Fibroblast of lung (primary cell): ENCODE results near the gene TICRR. TPM values are rescaled to one million over a fixed set of nuclear protein-coding genes. Genes with fewer than 3 reads are reported as not detected.

Source experiments
- DNase-seq, 2 donors: peaks; one replicate each; pipeline versions ENCODE4 v3.0.0 to v3.0.0-alpha.2; 2010; ENCODE audit warnings: low read depth in 2 of 2
- H2AFZ ChIP-seq: 2 replicates; pipeline ENCODE4 v1.5.1; 2012; ENCODE audit warnings: low read length, control low read depth, inconsistent platforms
- H3K27ac ChIP-seq: 2 replicates; pipeline ENCODE4 v1.5.1; 2011; ENCODE audit warnings: low read length, control low read depth; ENCODE audit not compliant: insufficient read depth
- H3K27me3 ChIP-seq: 2 replicates; pipeline ENCODE4 v1.5.1; 2011; ENCODE audit warnings: mild to moderate bottlenecking, low read length; ENCODE audit not compliant: control insufficient read depth, insufficient read depth
- H3K36me3 ChIP-seq: 2 replicates; pipeline ENCODE4 v1.5.1; 2011; ENCODE audit warnings: low read length; ENCODE audit not compliant: control insufficient read depth, insufficient read depth
- H3K4me1 ChIP-seq: 2 replicates; pipeline ENCODE4 v1.5.1; 2011; ENCODE audit warnings: low read length; ENCODE audit not compliant: control insufficient read depth, insufficient read depth; ENCODE audit errors: extremely low read depth
- H3K4me2 ChIP-seq: 2 replicates; pipeline ENCODE4 v1.5.1; 2011; ENCODE audit warnings: low read length, control low read depth; ENCODE audit not compliant: insufficient read depth; ENCODE audit errors: extremely low read depth
- H3K4me3 ChIP-seq, 4 experiments: fragments of 200-600 bp in 1 of 4; sonication (generic) in 1 of 4; replicated peaks in 1 of 4; 2 replicates each; pipeline ENCODE4 v1.5.1; 2011 to 2016; ENCODE audit warnings: low read length in 4 of 4, low read depth in 3 of 4, mild to moderate bottlenecking in 3 of 4, control low read depth in 2 of 4, inconsistent platforms in 1 of 4, mixed read lengths in 1 of 4; ENCODE audit not compliant: insufficient read depth in 1 of 4; ENCODE audit errors: control extremely low read depth in 1 of 4
- H3K79me2 ChIP-seq: 2 replicates; pipeline ENCODE4 v1.5.1; 2012; ENCODE audit warnings: mild to moderate bottlenecking, low read length, inconsistent platforms; ENCODE audit not compliant: control insufficient read depth, insufficient read depth
- H3K9ac ChIP-seq: 2 replicates; pipeline ENCODE4 v1.5.1; 2011; ENCODE audit warnings: mild to moderate bottlenecking, low read length, control low read depth; ENCODE audit not compliant: insufficient read depth
- H3K9me3 ChIP-seq: 2 replicates; pipeline ENCODE4 v1.5.1; 2012; ENCODE audit warnings: low read depth, low read length; ENCODE audit not compliant: control insufficient read depth, insufficient read depth
- H4K20me1 ChIP-seq: 2 replicates; pipeline ENCODE4 v1.5.1; 2011; ENCODE audit warnings: low read length; ENCODE audit not compliant: control insufficient read depth, insufficient read depth; ENCODE audit errors: extremely low read depth
- CTCF ChIP-seq, 2 donors: IDR thresholded peaks in 1 of 2; conservative IDR thresholded peaks in 1 of 2; 1 replicate in 1 of 2; 2 replicates in 1 of 2; pipeline ENCODE4 v1.5.1; 2011 to 2012; ENCODE audit warnings: low read length in 2 of 2, control low read depth in 1 of 2, inconsistent platforms in 1 of 2, low read depth in 1 of 2, mild to moderate bottlenecking in 1 of 2
- EZH2 ChIP-seq: IDR thresholded peaks from 2 replicates; pipeline ENCODE4 v1.5.1; 2012; ENCODE audit warnings: low read length, control low read depth, mild to moderate bottlenecking; ENCODE audit errors: missing control alignments
- polyA plus RNA-seq, 2 donors: library from polyadenylated mRNA; depleted of rRNA in 1 of 2; stranded (reverse) in 1 of 2; unstranded in 1 of 2; fragments of >200 nt; gene quantifications; 2 replicates each; pipeline ENCODE4 v1.2.1, GENCODE V29; 2011 to 2012; ENCODE audit warnings: missing spikeins in 1 of 2
- total RNA-seq: library from RNA; depleted of rRNA; stranded (reverse); fragments of >200 nt; gene quantifications from 2 replicates; pipeline ENCODE4 v1.2.1, GENCODE V29; 2014

Gene TICRR
- total and polyA plus RNA-seq, 2 donors (not counting 1 experiment from before 2014, with no cell fraction given), result 1.2 to 1.6 TPM

GRCh38 chr15:89599021-89599420 lies 23.8 kb downstream of the TICRR start:
- H3K4me2 ChIP-seq, result no peak overlapping the region
- no peak overlapping the region for H3K4me3 ChIP-seq
- no peaks in the 10 kb centered on the region for H3K4me1 ChIP-seq
- no peaks in the 10 kb centered on the region for H4K20me1 ChIP-seq
- no peak overlapping the region for H3K9ac ChIP-seq
- no peaks in the 10 kb centered on the region for H3K9me3 ChIP-seq
- H2AFZ ChIP-seq, result no peak overlapping the region
- H3K27me3 ChIP-seq, result no peaks in the 10 kb centered on the region
- H3K27ac ChIP-seq, result no peak overlapping the region
- TF ChIP-seq CTCF (conservative IDR thresholded peaks at IDR 0.05 in 1 of 2, IDR thresholded peaks at IDR 0.05 in 1 of 2; ENCODE audit: low read depth in 1 of 2, low read length in 2 of 2) (no peak), EZH2 (no peak)
- H3K36me3 ChIP-seq, result no peaks in the 10 kb centered on the region
- peak in 1 of 2 donors; percentile 31 for DNase-seq
- H3K79me2 ChIP-seq, result no peaks in the 10 kb centered on the region

- H3K9me3 ChIP-seq, result no peaks in the 10 kb centered on the region
- H3K4me1 ChIP-seq, result no peaks in the 10 kb centered on the region
- no peaks in the 10 kb centered on the region for H3K36me3 ChIP-seq
- TF ChIP-seq CTCF (conservative IDR thresholded peaks at IDR 0.05 in 1 of 2, IDR thresholded peaks at IDR 0.05 in 1 of 2; ENCODE audit: low read depth in 1 of 2, low read length in 2 of 2), result no peak
- no peak overlapping the region for H3K9ac ChIP-seq
- no peak overlapping the region for H3K27ac ChIP-seq
- H3K4me3 ChIP-seq, result no peak overlapping the region
- no peak for DNase-seq
- no peak overlapping the region for H2AFZ ChIP-seq
- H3K79me2 ChIP-seq, result no peaks in the 10 kb centered on the region
- H3K4me2 ChIP-seq, result no peak overlapping the region
- H3K27me3 ChIP-seq, result no peaks in the 10 kb centered on the region
- H4K20me1 ChIP-seq, result no peaks in the 10 kb centered on the region
These were observed 36.0 kb downstream of the TICRR start for GRCh38 chr15:89611317-89611716.

GRCh38 chr15:89613031-89613430 lies 37.8 kb downstream of the TICRR start:
- Histone ChIP-seq H4K20me1 (no peaks in the 10 kb centered on the region), H3K4me2 (no peak overlapping the region), H3K79me2 (no peaks in the 10 kb centered on the region), H3K9me3 (no peaks in the 10 kb centered on the region), H3K36me3 (no peaks in the 10 kb centered on the region), H3K9ac (no peak overlapping the region), H3K27me3 (no peaks in the 10 kb centered on the region), H3K4me3 (no peak overlapping the region), H2AFZ (no peak overlapping the region), H3K27ac (no peak overlapping the region), H3K4me1 (no peaks in the 10 kb centered on the region)
- DNase-seq, result no peak
- TF ChIP-seq EZH2 (no peak), CTCF (conservative IDR thresholded peaks at IDR 0.05 in 1 of 2, IDR thresholded peaks at IDR 0.05 in 1 of 2; ENCODE audit: low read depth in 1 of 2, low read length in 2 of 2) (no peak)
